HG03025 (cell line): ENCODE data around the gene MDP1.
"Not testable (repeated sequence)": the region's sequence is repeated elsewhere in the genome, so short reads cannot be mapped to it uniquely, and the experiment has no call there.

Source experiments
- ATAC-seq: cut with Tn5 transposase; IDR thresholded peaks from one replicate; pipeline ENCODE4 v1.9.1; 2021; ENCODE audit warnings: mild to moderate bottlenecking, moderate library complexity; ENCODE audit not compliant: unreplicated experiment, low FRiP score

The MDP1 gene

DNA sequence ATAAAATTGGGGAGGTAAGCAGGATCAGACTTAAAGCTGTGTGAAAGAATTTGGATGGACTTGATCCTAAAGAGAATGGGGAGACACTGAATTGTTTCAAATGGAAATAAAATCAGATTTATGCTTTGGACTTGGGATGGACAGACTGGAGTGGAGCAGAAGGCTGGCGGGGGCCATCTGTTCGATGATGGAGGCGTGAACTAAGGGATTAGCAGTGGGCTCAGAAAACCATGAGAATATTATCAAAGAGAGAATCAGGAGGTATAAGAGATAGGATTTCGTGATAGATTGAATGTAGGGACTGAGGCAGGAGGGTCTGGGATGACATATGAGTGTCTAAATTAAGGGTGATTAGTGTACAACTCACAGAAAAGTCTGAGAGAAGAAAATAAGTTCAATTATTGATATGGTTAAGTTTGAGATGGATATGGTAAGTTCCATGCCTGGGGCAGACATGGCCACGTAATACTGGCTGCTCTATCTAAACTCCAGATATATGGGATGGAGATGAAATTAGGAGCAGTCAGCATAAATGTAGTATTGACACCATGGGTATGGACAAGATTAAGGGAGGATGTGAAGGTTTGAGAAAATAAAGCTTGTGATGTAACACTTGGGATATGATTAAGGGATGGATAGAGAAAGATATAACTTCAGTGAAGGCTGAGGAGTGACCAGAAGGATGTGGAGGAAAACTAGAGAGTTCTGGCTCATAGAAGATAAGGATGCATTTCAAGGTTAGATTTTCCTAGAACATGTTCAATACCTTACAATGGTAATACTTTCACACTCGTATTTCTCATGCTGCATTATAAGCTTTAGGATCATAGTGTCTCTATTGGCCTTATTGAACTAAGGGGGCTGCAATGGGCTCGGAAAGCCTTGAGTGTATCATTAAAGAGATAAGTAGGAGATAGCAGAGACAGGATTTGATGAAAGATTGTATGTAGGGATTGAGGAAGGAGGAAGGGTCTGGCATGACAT, 11.4 kb downstream of the MDP1 start:
- no peak for ATAC-seq

DNA sequence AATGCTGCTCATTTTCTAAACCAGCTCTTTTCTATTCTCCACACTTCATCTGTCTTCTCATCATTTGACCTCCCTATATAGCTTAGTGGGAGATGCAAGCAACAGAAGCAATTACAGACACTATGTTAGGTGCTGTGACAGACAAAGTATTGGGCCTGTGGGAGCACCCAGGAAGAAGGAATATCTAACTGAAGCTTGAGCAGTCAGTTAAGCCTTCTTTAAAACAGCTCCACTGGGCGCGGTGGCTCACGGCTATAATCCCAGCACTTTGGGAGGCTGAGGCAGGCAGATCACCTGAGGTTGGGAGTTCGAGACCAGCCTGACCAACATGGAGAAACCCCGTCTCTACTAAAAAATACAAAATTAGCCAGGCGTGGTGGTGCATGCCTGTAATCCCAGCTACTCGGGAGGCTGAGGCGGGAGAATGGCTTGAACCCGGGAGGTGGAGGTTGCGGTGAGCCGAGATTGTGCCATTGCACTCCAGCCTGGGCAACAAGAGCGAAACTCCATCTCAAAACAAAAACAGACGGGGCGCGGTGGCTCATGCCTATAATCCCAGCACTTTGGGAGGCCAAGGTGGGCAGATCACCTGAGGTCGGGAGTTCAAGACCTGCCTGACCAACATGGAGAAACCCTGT, 12.5 kb downstream of the MDP1 start:
- ATAC-seq = not testable (repeated sequence)

DNA sequence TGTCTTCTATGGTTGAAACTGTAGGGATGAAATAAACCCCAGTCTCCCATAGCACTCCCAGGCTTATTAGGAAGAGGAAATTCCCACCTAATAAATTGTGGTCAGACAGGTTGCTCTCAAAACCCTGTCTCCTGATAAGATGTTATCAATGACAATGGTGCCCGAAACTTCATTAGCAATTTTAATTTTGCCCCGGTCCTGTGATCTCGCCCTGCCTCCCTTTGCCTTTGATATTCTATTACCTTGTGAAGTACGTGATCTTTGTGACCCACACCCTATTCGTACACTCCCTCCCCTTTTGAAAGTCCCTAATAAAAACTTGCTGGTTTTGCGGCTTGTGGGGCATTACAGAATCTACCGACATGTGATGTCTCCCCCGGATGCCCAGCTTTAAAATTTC, 13.3 kb downstream of the MDP1 start:
- not testable (repeated sequence) for ATAC-seq

DNA sequence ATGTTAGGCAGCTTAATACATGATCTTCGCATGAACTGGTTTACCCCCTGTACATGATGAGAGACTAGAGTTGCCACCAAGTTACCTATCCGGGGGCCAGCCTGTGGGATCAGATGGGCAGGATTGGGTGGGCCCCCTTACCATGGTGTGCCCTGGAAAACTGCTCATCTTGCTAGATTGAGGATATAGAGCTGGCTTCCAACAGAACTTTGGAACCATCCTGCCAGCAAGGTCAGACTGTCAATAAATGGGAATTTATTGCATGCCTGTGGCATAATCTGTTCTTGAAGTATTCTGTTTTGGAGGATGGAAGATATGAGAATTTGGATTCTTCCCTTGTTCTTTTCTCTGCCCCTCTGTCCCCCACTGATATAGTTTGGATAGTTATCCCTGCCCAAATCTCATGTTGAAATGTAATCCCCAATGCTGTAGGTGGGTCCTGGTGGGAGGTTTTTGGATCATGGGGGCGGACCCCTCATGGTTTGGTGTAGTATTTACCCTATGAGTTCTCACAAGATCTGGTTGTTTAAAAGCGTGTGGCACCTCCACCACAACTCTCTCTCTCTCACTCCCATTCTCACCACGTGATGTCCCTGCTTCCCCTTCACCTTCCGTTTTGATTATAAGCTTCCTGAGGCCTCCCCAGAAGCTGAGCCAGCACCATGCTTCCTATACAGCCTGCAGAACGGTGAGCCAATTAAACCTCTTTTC, 16.9 kb downstream of the MDP1 start:
- no peak for ATAC-seq

DNA sequence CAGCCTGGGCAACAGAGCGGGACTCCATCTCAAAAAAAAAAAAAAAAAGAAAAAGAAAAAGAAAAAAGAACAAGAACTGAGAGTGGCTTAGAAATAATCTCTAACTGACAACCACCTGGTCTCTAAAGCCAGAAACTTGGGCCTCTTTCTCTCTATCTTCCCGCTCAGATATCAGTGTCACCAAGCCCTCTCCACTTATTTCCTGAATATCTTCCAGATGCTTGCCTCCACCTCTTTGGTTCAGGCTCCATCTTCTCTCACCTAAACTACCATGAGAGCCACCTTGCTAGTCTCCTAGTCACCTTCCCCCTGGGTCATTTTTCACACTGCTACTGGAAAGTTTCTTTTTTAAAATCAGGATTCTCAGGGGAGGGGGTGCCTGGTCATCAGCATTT, 18.8 kb downstream of the MDP1 start:
- no peak for ATAC-seq

DNA sequence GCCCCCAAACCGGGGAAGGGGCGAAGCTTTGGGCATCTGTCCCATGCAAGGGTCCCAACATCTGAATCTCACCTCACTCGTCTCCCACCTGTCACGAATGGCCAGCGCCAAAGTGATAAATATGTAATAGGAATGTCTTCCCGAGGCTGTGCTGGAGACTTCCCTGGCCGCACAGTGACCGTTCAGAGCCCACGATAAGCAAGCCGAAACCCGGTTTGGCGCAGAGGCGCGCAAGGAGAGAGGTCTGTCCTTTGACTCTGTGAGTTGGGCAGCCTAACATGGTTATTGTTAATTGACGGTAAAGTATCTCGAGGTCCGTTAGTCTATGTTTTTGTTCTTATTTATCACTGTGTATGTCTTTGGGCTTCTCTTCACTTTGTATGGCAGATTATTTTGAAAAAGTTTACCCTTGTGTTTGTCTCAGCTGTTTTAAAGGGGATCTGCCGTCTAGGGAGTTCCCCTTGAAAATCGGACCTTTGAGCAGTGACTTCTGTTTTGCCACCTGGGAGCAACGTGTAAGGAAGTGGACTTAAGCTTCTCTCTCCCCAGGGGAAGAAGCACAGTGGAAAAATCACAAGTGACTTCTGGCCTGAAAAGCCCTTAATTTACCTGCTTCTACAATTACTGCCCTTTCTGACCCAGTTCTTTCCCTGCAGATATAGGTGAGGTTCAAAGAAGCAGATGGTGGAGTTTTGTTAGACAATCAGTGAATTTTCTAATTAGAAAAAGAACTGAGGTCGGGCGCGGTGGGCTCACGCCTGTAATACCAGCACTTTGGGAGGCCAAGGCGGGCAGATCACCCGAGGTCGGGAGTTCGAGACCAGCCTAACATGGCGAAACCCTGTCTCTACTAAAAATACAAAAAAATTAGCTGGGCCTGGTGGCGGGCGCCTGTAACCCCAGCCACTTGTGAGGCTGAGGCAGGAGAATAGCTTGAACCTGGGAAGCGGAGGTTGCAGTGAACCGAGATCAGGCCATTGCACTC, 19.5 kb downstream of the MDP1 start:
- peak; percentile 20 for ATAC-seq

DNA sequence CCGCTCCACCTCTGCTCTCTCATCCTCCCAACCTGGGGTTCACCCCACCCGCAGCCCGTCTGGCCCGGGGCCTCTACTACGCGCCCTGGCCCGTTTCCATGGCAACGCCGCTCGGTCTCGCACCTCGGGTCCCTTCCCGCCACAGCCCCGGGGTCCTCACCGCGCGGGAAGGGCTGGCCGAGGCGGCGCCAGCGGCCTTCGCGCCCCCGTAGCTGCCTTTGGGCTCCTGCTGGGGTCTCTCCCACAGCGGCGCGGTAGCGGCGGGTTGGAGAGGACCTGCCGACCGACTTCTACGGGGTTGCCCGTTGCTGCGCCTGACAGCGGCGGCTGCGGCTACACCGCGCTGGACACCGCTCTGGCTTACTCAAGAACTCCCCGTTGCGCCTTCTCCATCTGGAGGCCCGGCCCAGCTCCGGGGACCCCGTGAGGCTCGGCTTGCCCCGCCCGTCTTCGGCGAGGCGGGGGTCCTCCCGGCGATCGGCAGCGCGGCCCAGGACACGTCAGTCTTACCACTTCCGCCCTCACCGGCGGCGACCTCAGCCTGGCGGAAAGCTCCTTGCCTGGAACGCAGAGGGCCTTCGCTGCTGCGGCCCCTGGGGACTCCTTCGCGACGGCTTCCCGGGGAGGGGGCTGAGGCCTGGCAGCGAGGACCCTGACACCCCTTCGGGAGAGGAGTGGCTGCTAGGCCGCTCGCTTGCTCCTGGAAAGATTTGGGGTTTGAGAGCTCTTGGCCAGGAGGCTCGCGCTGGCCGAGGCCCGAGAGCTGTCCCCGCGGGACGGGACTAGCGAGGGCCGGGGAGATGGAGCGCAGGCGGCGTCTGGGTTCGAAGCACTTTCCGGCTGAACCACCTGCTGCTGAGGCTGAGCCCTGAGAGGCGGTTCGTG, 20.4 kb downstream of the MDP1 start, which contains the start of gene TM9SF1:
Gene TM9SF1, minus strand, starts transcription at position 256 of the 885 bp plus-strand sequence. CDS start 422 bp downstream, outside the sequence.
- peak; percentile 55 for ATAC-seq

DNA sequence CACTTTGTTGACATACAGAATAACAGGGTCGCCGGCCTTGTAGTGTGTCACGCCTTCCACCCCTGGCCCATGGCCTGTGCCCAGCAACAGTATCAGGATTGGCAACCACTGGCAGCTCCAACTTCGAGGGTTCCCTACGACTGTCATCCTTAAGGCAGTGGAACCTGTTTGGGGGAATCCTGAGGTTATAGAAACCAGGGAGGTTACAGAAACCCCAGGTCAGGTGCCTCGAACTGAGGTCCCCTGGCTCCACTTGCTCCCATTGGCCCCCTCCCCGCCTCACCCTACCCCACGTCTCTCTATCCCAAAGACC, 21.0 kb downstream of the MDP1 start:
- ATAC-seq = no peak

DNA sequence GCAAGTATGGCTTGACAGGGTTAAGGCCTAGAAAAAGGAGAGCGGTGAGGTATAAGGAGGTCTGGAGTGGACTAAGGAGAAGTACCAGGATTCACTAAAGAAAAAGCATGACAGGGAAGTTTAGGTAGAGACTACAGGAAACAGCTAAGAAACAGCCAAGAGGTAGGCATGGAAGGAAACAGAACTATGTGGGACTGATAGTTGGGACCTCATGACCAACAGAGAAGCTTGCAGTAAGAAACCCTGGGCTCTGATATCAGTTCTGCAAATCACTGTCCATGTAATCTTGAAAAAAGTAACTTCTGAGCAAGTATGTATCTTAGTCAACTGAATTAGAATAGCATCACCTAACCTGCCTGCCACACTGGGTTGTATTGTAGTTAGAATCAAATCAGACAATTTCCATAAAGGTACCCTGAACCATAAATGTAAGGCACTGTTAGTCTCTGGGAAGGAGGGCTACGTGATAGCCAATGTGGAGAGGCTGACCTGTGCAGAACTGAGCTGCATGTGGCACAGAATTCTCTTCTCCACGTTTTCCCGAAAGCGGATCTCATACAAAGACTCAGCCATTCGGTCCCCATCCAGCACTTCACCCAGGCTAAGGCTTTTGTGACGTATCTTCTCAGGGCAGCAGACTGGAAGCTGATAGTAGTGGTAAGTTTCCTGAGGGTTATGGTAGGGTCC, 21.5 kb downstream of the MDP1 start:
- no peak for ATAC-seq

DNA sequence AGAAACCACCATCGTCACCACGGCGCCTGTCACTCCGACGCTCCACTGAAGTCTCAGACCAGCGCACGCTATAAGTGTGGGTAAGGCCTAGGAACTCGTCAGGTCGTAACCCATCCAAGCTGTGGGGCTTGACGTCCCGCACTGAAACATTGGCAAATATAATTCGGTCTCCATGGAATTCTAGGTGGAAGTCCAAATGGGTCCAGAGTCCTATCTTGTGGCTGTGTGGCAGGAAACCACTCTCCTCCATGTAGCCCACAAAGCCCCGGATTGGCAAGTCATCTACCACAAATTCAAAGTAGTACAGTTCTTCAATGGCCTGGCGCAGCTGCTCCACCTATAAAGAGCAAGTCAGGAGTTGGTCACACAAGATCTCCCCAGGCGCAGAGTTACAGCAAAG, 22.9 kb downstream of the MDP1 start:
- ATAC-seq = no peak

DNA sequence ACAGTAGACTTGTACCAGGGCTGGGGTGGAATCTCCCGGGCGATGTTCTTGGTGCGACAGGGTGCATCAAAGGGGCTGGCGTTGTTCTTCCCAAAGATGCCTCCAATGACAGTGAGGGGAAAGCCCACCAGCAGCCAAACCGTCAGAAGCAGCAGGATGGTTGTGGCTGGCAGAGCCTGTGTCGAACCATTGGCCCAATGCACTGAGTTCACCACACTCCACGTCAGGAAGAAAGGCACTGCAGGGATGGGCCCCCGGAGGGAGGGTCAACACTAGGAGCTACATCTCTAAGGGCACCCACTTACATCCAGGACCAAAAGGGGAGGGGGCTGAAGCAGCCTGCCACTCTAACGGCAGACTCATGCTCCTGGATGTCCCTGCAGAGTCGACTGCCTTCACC, 25.4 kb downstream of the MDP1 start:
- ATAC-seq = no peak

DNA sequence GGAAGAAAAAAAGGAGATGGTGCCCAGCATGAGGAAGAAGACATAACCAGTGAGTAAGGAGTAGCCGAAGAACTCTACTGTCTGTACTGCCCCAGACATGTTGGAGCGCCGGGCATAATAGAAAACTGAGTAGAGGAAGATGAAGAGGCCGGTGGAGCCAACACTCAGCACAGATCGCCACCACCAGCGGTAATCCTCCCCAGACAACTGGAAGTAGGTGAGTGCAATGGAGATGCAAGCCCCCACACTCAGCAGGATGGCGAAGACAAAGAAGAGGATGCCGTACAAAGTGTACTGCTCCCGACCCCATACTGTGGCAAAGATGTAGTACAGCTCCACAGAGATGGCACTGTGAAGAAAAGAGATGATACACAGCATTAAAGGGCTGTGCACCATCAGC, 26.4 kb downstream of the MDP1 start:
- no peak for ATAC-seq

DNA sequence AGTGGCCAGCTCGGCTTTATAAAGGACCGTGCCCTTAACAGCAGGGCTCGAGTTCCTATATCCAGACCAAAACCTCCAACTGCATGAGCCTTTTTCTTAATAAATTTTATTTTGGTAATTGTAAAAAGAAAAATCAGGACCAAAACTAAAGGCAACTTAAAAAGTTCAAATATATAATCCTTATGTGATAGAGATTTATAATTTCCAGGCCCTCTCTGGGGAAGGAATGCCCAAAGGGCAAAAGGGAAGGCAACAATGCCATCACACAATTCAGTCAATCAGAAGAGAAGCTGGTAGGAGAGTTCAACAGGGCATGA, 26.8 kb downstream of the MDP1 start:
- ATAC-seq = no peak

DNA sequence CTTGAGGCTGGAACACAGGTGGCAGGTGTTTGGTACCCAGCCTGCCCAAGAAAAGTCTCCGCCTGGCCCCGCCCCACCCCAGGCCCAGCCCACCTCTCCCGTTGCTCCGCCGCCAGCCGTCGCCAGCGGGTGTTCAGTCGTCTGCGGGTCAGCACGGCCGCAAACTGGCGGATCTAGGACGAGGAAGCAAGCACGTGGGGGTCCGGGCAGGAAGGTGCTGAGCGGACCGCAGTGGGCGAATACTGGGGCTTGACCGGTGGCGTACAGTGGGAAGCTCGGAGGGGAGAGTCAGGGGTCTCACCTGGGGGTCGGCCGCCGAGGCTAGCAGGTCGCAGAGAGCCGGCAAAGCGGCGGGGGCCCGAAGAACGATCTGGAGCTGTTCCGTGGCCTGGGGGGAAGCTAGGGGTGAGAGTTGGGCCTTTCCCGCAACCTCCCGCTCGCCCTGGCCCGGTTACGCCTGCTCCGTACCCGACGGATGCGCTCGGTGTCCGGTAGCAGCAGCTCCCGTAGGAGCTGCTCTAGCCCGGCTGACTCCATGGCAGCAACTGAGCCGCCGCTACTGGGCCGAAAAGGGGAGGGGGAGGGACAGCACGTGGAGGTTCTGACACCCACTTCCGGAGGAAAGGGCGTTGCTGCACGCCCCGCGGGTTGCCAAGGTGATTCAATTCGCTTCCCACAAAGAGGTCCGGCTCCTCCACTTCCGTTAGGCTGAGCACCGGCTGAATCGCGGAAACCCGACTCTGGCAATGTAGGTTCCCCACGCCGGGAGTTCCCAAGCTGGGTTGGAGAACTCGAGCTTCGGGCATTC, 27.4 kb downstream of the MDP1 start, which contains the start of gene IPO4:
Gene IPO4, minus strand, starts transcription at position 566 of the 808 bp plus-strand sequence. Its CDS starts 29 bp downstream, at position 537.
- peak; percentile 82 for ATAC-seq

DNA sequence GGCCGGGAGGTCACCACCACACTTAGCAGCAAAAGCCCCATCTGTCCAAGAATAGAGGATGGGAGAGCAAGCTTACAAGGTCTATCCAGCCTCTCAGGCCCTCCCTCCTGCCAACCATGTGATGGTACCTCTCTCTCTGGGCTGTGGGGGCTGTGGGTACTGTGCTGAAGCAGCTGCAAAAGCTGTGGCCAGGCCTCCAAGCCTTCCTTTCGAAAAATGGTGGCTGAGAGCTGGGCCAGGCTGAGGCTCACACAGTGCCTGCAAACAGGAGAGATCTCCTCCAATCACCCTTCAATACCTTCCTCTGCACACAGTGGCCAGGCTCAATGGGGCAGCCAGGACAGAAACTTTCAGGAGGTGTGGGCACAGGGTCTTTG, 28.3 kb downstream of the MDP1 start:
- no peak for ATAC-seq

DNA sequence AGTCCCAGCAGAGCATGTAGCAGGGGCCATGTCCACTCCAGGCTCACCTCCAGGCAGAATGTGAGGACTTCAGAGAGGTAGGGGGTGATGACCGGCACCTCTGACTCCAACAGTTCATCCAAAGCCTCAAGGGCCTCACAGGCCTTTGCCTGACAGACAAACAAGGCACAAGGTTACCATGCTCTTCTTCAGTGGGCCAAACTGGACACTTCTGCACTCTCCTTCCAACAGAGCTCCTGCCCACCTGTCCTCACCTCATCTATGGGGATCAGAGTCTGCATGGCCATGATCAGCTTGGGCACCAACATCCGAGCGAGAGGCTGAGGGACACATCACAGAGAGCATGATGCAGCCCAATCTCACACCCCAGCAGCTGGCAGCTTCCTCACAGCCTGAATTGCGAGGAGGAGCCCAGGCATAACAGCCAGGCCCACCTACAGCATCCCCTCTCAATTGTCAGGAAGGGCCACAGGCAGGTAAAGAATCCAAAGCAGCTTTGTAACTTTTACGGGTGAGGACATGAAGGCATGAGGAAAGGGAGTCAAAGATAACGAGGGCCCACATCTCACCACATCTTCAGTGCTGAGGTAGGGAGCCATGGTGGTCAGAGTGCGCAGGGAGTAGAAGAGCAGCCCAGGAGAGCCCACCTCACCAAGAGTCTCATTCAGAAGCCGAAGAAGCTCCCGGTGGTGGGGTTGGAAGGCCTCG, 28.9 kb downstream of the MDP1 start:
- no peak for ATAC-seq

DNA sequence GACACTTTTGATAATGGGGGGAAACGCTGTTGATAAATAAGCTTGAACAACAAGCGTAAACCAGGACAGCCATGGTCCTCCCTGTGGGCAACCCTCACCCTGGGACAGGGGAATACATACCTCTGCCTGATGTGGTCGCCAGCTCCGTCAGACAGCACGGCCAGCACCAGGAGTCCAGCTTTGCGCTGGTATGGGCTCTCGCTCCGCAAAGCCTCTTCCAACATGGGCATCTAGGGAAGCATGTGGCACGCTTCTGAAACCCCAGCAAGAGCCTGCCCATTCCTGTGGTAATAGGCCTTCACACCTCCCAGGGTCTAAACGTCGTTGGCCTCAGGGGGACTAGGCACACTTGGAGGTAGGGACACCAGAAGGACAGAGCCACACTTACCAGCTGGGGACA, 30.1 kb downstream of the MDP1 start:
- ATAC-seq = no peak
